PFSK-1 (cell line): Measurements from ENCODE around the gene TPK1.

Experiments
- FOXP2 ChIP-seq: optimal IDR thresholded peaks from 2 replicates; pipeline ENCODE3; 2011; ENCODE audit warnings: borderline replicate concordance, control low read depth, inconsistent platforms; ENCODE audit not compliant: insufficient read depth; ENCODE audit errors: extremely low read length, extremely low read depth
- POLR2AphosphoS5 ChIP-seq: IDR thresholded peaks from 2 replicates; pipeline ENCODE4 v1.6.1; 2012; ENCODE audit warnings: low read depth, mild to moderate bottlenecking, control low read depth, low read length, moderate library complexity
- REST ChIP-seq, 2 experiments: IDR thresholded peaks; 2 replicates each; pipeline versions ENCODE4 v1.6.1 to v1.8.0; 2011 to 2012; ENCODE audit warnings: low read depth in 2 of 2, low read length in 2 of 2, control low read depth in 1 of 2, inconsistent platforms in 1 of 2, mild to moderate bottlenecking in 1 of 2, moderate library complexity in 1 of 2; ENCODE audit not compliant: insufficient read depth in 1 of 2
- SIN3A ChIP-seq: IDR thresholded peaks from 2 replicates; pipeline ENCODE4 v1.6.1; 2012; ENCODE audit warnings: mild to moderate bottlenecking, low read length, moderate library complexity, borderline replicate concordance; ENCODE audit not compliant: insufficient read depth
- TAF1 ChIP-seq: IDR thresholded peaks from 2 replicates; pipeline ENCODE4 v1.6.1; 2012; ENCODE audit warnings: low read length, control low read depth, borderline replicate concordance; ENCODE audit not compliant: insufficient read depth

The TPK1 gene

DNA sequence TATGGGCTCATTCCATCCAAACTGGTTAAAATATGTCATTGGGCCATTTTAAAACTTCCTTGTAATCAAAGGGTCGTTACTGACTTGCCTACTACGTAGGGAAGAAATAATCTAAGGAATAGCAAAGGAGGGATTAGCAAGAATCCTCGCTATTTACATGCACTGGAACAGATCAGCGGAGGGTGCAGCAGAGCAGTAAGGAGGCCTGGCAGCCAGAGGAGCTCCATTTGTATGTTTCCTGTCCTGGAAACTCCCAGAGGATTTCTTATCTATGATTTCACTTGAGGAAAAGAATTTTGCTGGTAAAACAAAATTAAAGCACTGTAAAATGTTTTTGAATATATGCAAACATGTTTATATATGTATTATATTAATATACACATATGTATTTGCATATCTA lies 107.3 kb downstream of the TPK1 start:
- no peak for TF ChIP-seq SIN3A
- TF ChIP-seq REST (IDR thresholded peaks at IDR 0.05; ENCODE audit: insufficient read depth in 1 of 2, low read depth in 2 of 2, low read length in 2 of 2), result no peak
- TF ChIP-seq FOXP2, result no peak
- TF ChIP-seq POLR2AphosphoS5, result no peak
- TF ChIP-seq TAF1, result no peak

GRCh38 chr7:144725070-144725469 lies 110.8 kb downstream of the TPK1 start:
- TF ChIP-seq FOXP2 (no peak), REST (IDR thresholded peaks at IDR 0.05; ENCODE audit: insufficient read depth in 1 of 2, low read depth in 2 of 2, low read length in 2 of 2) (no peak), SIN3A (no peak), TAF1 (no peak), POLR2AphosphoS5 (no peak)

DNA sequence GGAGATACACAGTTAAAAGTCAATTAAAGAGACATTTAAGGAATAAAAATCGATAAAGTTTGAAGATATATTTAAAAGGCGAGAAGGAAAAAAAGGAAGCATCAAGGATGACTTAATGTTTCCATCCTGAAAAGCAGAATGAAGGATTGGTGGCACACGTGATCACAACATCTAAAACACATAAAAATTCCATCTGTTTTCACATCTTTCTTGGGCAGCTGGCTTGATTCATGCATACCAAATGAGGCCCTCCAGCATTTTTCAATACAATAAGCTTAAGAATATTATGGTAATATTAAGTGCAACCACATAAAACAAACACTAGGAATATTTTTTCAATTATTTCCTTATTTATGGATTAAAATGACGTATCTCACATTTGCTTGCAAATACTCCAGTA lies 112.6 kb downstream of the TPK1 start:
- TF ChIP-seq REST (IDR thresholded peaks at IDR 0.05; ENCODE audit: insufficient read depth in 1 of 2, low read depth in 2 of 2, low read length in 2 of 2) (no peak), FOXP2 (no peak), TAF1 (no peak), POLR2AphosphoS5 (no peak), SIN3A (no peak)

GRCh38 chr7:144720710-144721109 lies 115.1 kb downstream of the TPK1 start:
- TF ChIP-seq FOXP2 (no peak), SIN3A (no peak), REST (IDR thresholded peaks at IDR 0.05; ENCODE audit: insufficient read depth in 1 of 2, low read depth in 2 of 2, low read length in 2 of 2) (no peak), TAF1 (no peak), POLR2AphosphoS5 (no peak)

DNA sequence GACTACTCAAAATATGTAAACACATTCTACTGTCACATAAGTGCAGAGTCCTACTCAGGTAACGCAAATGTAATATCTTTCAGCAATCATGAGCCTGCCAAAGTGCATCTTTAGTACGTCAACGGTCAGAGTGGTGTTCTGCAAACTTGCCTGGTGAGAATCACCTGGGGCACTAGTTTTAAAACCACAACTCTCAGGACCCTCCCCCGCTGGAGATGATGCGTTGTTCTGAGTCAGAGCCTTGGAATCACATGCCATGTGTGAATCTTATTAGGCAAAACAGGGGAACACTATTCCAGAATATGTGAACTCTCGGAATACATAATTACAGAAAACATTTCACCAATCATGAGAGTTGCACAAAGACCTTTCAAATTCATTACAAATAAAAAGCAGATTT lies 115.7 kb downstream of the TPK1 start:
- TF ChIP-seq POLR2AphosphoS5 (no peak), REST (IDR thresholded peaks at IDR 0.05; ENCODE audit: insufficient read depth in 1 of 2, low read depth in 2 of 2, low read length in 2 of 2) (no peak), SIN3A (no peak)
